H1 (cell line): ENCODE results near the gene CWF19L1. TPM values are rescaled to one million over a fixed set of nuclear protein-coding genes. Genes with fewer than 3 reads are reported as not detected.

Experiments
- CTCF ChIA-PET: fragments of 300-600 bp; sonication (Branson Sonifier 250); formaldehyde crosslinking; loops from one replicate; lab custom pipeline; 2021; ENCODE audit not compliant: partially characterized antibody; lab: Charles Lee
- POLR2A ChIA-PET: fragments of 300-600 bp; sonication (Branson Sonifier 250); formaldehyde crosslinking; loops from one replicate; lab custom pipeline; 2021; ENCODE audit warnings: inconsistent platforms; ENCODE audit not compliant: partially characterized antibody; lab: Charles Lee
- DNase-seq, 2 experiments: peaks; one replicate each; pipeline versions ENCODE4 v3.0.0 to v3.0.0-alpha.2; 2010 to 2022; ENCODE audit warnings: low spot score in 2 of 2, low read depth in 1 of 2, mixed read lengths in 1 of 2
- FAIRE-seq: peaks from 2 replicates; lab custom pipeline; 2011; peaks lifted over from hg19 to GRCh38; lab: Jason Lieb, UNC
- H2AFZ ChIP-seq: 2 replicates; pipeline ENCODE4 v1.8.1; 2012; ENCODE audit warnings: low read length, inconsistent platforms
- H2AK5ac ChIP-seq: 2 replicates; pipeline ENCODE4 v1.6.1; 2013; ENCODE audit warnings: low read depth, low read length
- H2BK120ac ChIP-seq: replicated peaks from 2 replicates; pipeline ENCODE3; 2013; ENCODE audit warnings: low read depth, low read length, inconsistent platforms
- H2BK12ac ChIP-seq: 2 replicates; pipeline ENCODE4 v1.6.1; 2013; ENCODE audit warnings: low read depth, low read length
- H2BK15ac ChIP-seq: 2 replicates; pipeline ENCODE4 v1.6.1; 2013; ENCODE audit warnings: low read length
- H2BK20ac ChIP-seq: 2 replicates; pipeline ENCODE4 v1.6.1; 2013; ENCODE audit warnings: low read length
- H2BK5ac ChIP-seq: 2 replicates; pipeline ENCODE4 v1.6.1; 2013; ENCODE audit warnings: low read depth, low read length
- H3K14ac ChIP-seq: 2 replicates; pipeline ENCODE4 v1.6.1; 2013; ENCODE audit warnings: inconsistent platforms; ENCODE audit not compliant: insufficient read length
- H3K18ac ChIP-seq: 2 replicates; pipeline ENCODE4 v1.6.1; 2013; ENCODE audit warnings: low read length; ENCODE audit errors: extremely low read depth
- H3K23ac ChIP-seq: 2 replicates; pipeline ENCODE4 v1.6.1; 2013; ENCODE audit warnings: inconsistent platforms; ENCODE audit not compliant: insufficient read length
- H3K23me2 ChIP-seq: 2 replicates; pipeline ENCODE4 v1.6.1; 2013; ENCODE audit warnings: low read depth, low read length
- H3K27ac ChIP-seq: 2 replicates; pipeline ENCODE4 v1.6.1; 2011; ENCODE audit warnings: low read depth, low read length, inconsistent platforms
- H3K27me3 ChIP-seq, 4 experiments: replicated peaks in 1 of 4; 1 replicate in 1 of 4; 2 replicates in 3 of 4; pipeline versions ENCODE4 v1.6.1 to v1.8.1; 2011 to 2013; ENCODE audit warnings: low read length in 3 of 4, mild to moderate bottlenecking in 3 of 4, inconsistent platforms in 2 of 4, mixed read lengths in 2 of 4, moderate library complexity in 1 of 4; ENCODE audit not compliant: control insufficient read depth in 3 of 4, insufficient read depth in 3 of 4; ENCODE audit errors: extremely low read depth in 1 of 4
- H3K36me3 ChIP-seq, 4 experiments: 2 replicates each; pipeline versions ENCODE4 v1.6.1 to v1.8.1; 2011 to 2013; ENCODE audit warnings: mild to moderate bottlenecking in 4 of 4, low read length in 3 of 4, moderate library complexity in 2 of 4, control low read depth in 1 of 4, inconsistent platforms in 1 of 4; ENCODE audit not compliant: insufficient read depth in 4 of 4, control insufficient read depth in 2 of 4
- H3K4ac ChIP-seq: replicated peaks from 2 replicates; pipeline ENCODE3; 2013; ENCODE audit warnings: low read length, low read depth, mixed read lengths, inconsistent platforms; ENCODE audit not compliant: insufficient read length
- H3K4me1 ChIP-seq, 4 experiments: replicated peaks in 1 of 4; 1 replicate in 1 of 4; 2 replicates in 3 of 4; pipeline versions ENCODE4 v1.6.1 to v1.8.1; 2011 to 2013; ENCODE audit warnings: low read length in 3 of 4, inconsistent platforms in 2 of 4, mixed read lengths in 1 of 4; ENCODE audit not compliant: insufficient read depth in 4 of 4, control insufficient read depth in 3 of 4
- H3K4me2 ChIP-seq, 2 experiments: 2 replicates each; pipeline versions ENCODE4 v1.6.1 to v1.8.1; 2011 to 2013; ENCODE audit warnings: low read depth in 2 of 2, low read length in 2 of 2, control low read depth in 1 of 2, inconsistent platforms in 1 of 2, mild to moderate bottlenecking in 1 of 2; ENCODE audit not compliant: insufficient read depth in 1 of 2
- H3K4me3 ChIP-seq, 4 experiments: fragments of 200-600, 300-600 bp in 1 of 4; sonication (generic), shearing (Covaris generic), sonication (Bioruptor Twin) in 1 of 4; 2 replicates each; pipeline versions ENCODE4 v1.5.1 to v1.8.1; 2011 to 2016; ENCODE audit warnings: low read length in 4 of 4, low read depth in 3 of 4, control low read depth in 2 of 4, inconsistent platforms in 2 of 4, mild to moderate bottlenecking in 2 of 4, mixed read lengths in 1 of 4, moderate library complexity in 1 of 4; ENCODE audit not compliant: insufficient read depth in 2 of 4; ENCODE audit errors: extremely low read depth in 1 of 4
- H3K56ac ChIP-seq: replicated peaks from 2 replicates; pipeline ENCODE3; 2013; ENCODE audit warnings: low read depth, mild to moderate bottlenecking, mixed read lengths, low read length, inconsistent platforms; ENCODE audit not compliant: insufficient read length
- H3K79me1 ChIP-seq: 2 replicates; pipeline ENCODE4 v1.6.1; 2013; ENCODE audit warnings: low read depth, low read length, control low read depth
- H3K79me2 ChIP-seq, 2 experiments: 2 replicates each; pipeline versions ENCODE4 v1.6.1 to v1.8.1; 2012 to 2013; ENCODE audit warnings: low read length in 2 of 2, mild to moderate bottlenecking in 2 of 2, inconsistent platforms in 1 of 2; ENCODE audit not compliant: insufficient read depth in 2 of 2, control insufficient read depth in 1 of 2
- H3K9ac ChIP-seq, 4 experiments: replicated peaks in 1 of 4; 1 replicate in 1 of 4; 2 replicates in 3 of 4; pipeline versions ENCODE4 v1.6.1 to v1.8.1; 2011 to 2013; ENCODE audit warnings: low read depth in 3 of 4, low read length in 3 of 4, control low read depth in 2 of 4, mild to moderate bottlenecking in 2 of 4, moderate library complexity in 2 of 4, inconsistent platforms in 1 of 4; ENCODE audit errors: extremely low read depth in 1 of 4
- H3K9me3 ChIP-seq, 2 experiments: 2 replicates each; pipeline versions ENCODE4 v1.6.1 to v1.8.1; 2012 to 2013; ENCODE audit warnings: mild to moderate bottlenecking in 2 of 2, moderate library complexity in 2 of 2, control low read depth in 1 of 2, inconsistent platforms in 1 of 2, low read depth in 1 of 2, low read length in 1 of 2, mixed read lengths in 1 of 2; ENCODE audit not compliant: insufficient read depth in 2 of 2
- H4K20me1 ChIP-seq, 2 experiments: replicated peaks in 1 of 2; 2 replicates each; pipeline versions ENCODE3 to v1.8.1; 2011 to 2013; ENCODE audit warnings: inconsistent platforms in 2 of 2, low read length in 2 of 2, mild to moderate bottlenecking in 1 of 2; ENCODE audit not compliant: insufficient read depth in 2 of 2, control insufficient read depth in 1 of 2
- H4K5ac ChIP-seq: 2 replicates; pipeline ENCODE4 v1.6.1; 2013; ENCODE audit warnings: low read length, low read depth, mixed read lengths, inconsistent platforms; ENCODE audit not compliant: insufficient read length
- H4K8ac ChIP-seq: 2 replicates; pipeline ENCODE4 v1.8.0; 2013; ENCODE audit warnings: mild to moderate bottlenecking, moderate library complexity, low read length, inconsistent platforms; ENCODE audit not compliant: insufficient read depth; ENCODE audit errors: extremely low read depth
- H4K91ac ChIP-seq: replicated peaks from 2 replicates; pipeline ENCODE3; 2013; ENCODE audit warnings: low read length, mixed read lengths, inconsistent platforms; ENCODE audit not compliant: insufficient read length
- ATF3 ChIP-seq: IDR thresholded peaks from 2 replicates; pipeline ENCODE4 v1.6.1; 2011; ENCODE audit warnings: low read depth, mild to moderate bottlenecking, low read length; ENCODE audit not compliant: insufficient read depth
- CREB1 ChIP-seq: IDR thresholded peaks from 2 replicates; pipeline ENCODE4 v1.6.1; 2012; ENCODE audit warnings: inconsistent platforms
- EGR1 ChIP-seq: IDR thresholded peaks from 2 replicates; pipeline ENCODE4 v1.6.1; 2011; ENCODE audit warnings: low read depth, low read length, borderline replicate concordance
- HDAC2 ChIP-seq, 2 experiments: fragments of 300-600 bp in 1 of 2; sonication (generic) in 1 of 2; IDR thresholded peaks; 2 replicates each; pipeline ENCODE4 v1.6.1; 2011 to 2012; ENCODE audit warnings: low read depth in 2 of 2, low read length in 2 of 2, mild to moderate bottlenecking in 2 of 2, moderate library complexity in 2 of 2, borderline replicate concordance in 1 of 2, inconsistent platforms in 1 of 2
- PHF8 ChIP-seq: fragments of 200-600 bp; sonication (generic); conservative IDR thresholded peaks from 2 replicates; pipeline ENCODE4 v1.7.1; 2012; ENCODE audit warnings: low read depth, mild to moderate bottlenecking, inconsistent platforms, low read length, moderate library complexity
- POU5F1 ChIP-seq: IDR thresholded peaks from 2 replicates; pipeline ENCODE4 v1.6.1; 2011; ENCODE audit warnings: low read depth, mild to moderate bottlenecking, low read length, moderate library complexity
- TAF7 ChIP-seq: optimal IDR thresholded peaks from 2 replicates; pipeline ENCODE3; 2011; ENCODE audit warnings: low read depth, mild to moderate bottlenecking, inconsistent platforms, low read length, moderate library complexity, borderline replicate concordance
- ZNF274 ChIP-seq: IDR thresholded peaks from 2 replicates; pipeline ENCODE4 v1.7.0; 2012; ENCODE audit warnings: low read length, borderline replicate concordance; ENCODE audit errors: extremely low read depth
- WGBS, 2 experiments: shearing (Covaris generic) in 1 of 2; methylation state at CpG; one replicate each; pipeline versions ENCODE4 v1.1.6 to v1.1.7; 2013 to 2015; ENCODE audit warnings: low lambda C conversion rate in 2 of 2, mixed read lengths in 2 of 2, inconsistent platforms in 1 of 2, low coverage in 1 of 2, missing lambda C conversion rate in 1 of 2; ENCODE audit not compliant: insufficient replicate concordance in 2 of 2, insufficient coverage in 1 of 2, insufficient read length in 1 of 2; ENCODE audit errors: extremely low coverage in 1 of 2, missing lambda C conversion rate in 1 of 2; 5-methylcytosine and 5-hydroxymethylcytosine counted together
- polyA plus RNA-seq, 7 experiments: library from polyadenylated mRNA; depleted of rRNA in 3 of 7; stranded (reverse) in 5 of 7; unstranded in 2 of 7; fragments of >200 nt in 5 of 7; fragments of 200-250 nt in 2 of 7; gene quantifications; 1 replicate in 5 of 7; 2 replicates in 1 of 7; 4 replicates in 1 of 7; pipeline versions ENCODE4 v1.2.1 to v1.2.3, GENCODE V29; 2011 to 2013; ENCODE audit warnings: missing spikeins in 2 of 7, mixed read lengths in 2 of 7
- total RNA-seq: library from RNA; stranded (reverse); fragmentation: NEBNext Ultra II Directional; extraction: Animal tissue kit (Norgen Biotek cat#: 25700); gene quantifications from 2 replicates; pipeline ENCODE4 v1.2.1, GENCODE V29; 2021

The CWF19L1 gene
- total and polyA plus RNA-seq, 2 of the 8 experiments (the other 6 are each of a cell fraction or from before 2014, with no cell fraction given): 11.1 to 29.9 TPM

GRCh38 chr10:100254191-100254590 lies 13.2 kb downstream of the CWF19L1 start:
- 88% methylated on average over 3 of the region's 3 CpGs; no CpG with 5 or more reads in 1 of the 2 experiments for WGBS, 2 experiments
- no peak overlapping the region for H4K91ac ChIP-seq
- ChIA-PET POLR2A (interaction anchor here (1.4 to 1.5 kb wide), 3 partner anchors 8 to 13 kb away, joined by 3 to 4 read pairs (median 3); no protein-coding TSS in a partner anchor), CTCF (interaction anchor here (1.0 to 1.4 kb wide), 3 partner anchors 12 to 87 kb away, joined by 3 to 5 read pairs (median 3); no protein-coding TSS in a partner anchor)
- H3K36me3 ChIP-seq: peaks cover 3 to 44% (median 18%) of the 10 kb centered on the region in 4 experiments; a peak in 7 of 8 replicates
- H3K18ac ChIP-seq: no peak overlapping the region
- H4K20me1 ChIP-seq: peaks cover 0 to 1% of the 10 kb centered on the region in 2 experiments
- no peak overlapping the region for H3K4me2 ChIP-seq
- no peak overlapping the region for H2BK15ac ChIP-seq
- H3K79me2 ChIP-seq: no peaks in the 10 kb centered on the region
- no peak overlapping the region for H3K27ac ChIP-seq
- no peak overlapping the region for H3K14ac ChIP-seq
- no peaks in the 10 kb centered on the region for H3K4me1 ChIP-seq
- H3K23ac ChIP-seq: no peak overlapping the region
- H2AFZ ChIP-seq: no peak overlapping the region
- TF ChIP-seq EGR1: no peak
- TF ChIP-seq ZNF274: no peak
- no peak for TF ChIP-seq CREB1
- TF ChIP-seq ATF3: no peak
- no peak for TF ChIP-seq TAF7
- TF ChIP-seq PHF8: no peak
- no peak for TF ChIP-seq POU5F1
- no peak for TF ChIP-seq HDAC2 (IDR thresholded peaks at IDR 0.05; ENCODE audit: borderline replicate concordance in 1 of 2, low read depth in 2 of 2, low read length in 2 of 2)
- no peak overlapping the region for H2BK20ac ChIP-seq
- DNase-seq (no peak), FAIRE-seq (no peak)
- no peak overlapping the region for H2BK12ac ChIP-seq
- no peak overlapping the region for H4K5ac ChIP-seq
- no peak overlapping the region for H2BK5ac ChIP-seq
- H2BK120ac ChIP-seq: no peak overlapping the region
- no peak overlapping the region for H2AK5ac ChIP-seq
- no peaks in the 10 kb centered on the region for H3K79me1 ChIP-seq
- no peaks in the 10 kb centered on the region for H3K23me2 ChIP-seq
- no peak overlapping the region for H4K8ac ChIP-seq
- no peaks in the 10 kb centered on the region for H3K9me3 ChIP-seq
- no peaks in the 10 kb centered on the region for H3K27me3 ChIP-seq
- H3K9ac ChIP-seq: no peak overlapping the region
- H3K4me3 ChIP-seq: no peak overlapping the region
- H3K56ac ChIP-seq: no peak overlapping the region
- no peak overlapping the region for H3K4ac ChIP-seq
